Caco-2 (cell line): ENCODE measurements around the gene UBR3. TPM values are rescaled to one million over a fixed set of nuclear protein-coding genes. Genes with fewer than 3 reads are reported as not detected.

Experiments
- BruUV-seq: library from RNA; stranded (reverse); fragments of 400-500 nt; replicated peaks from 2 replicates; lab custom pipeline; 2021; lab: Mats Ljungman, UMichigan
- CTCF ChIA-PET: fragments of 300-600 bp; sonication (Branson Sonifier 250); formaldehyde crosslinking; loops from one replicate; lab custom pipeline; 2022; ENCODE audit warnings: antibody characterized with exemption; lab: Charles Lee
- POLR2A ChIA-PET: fragments of 300-600 bp; sonication (Branson Sonifier 250); formaldehyde crosslinking; loops from one replicate; lab custom pipeline; 2022; ENCODE audit warnings: antibody characterized with exemption; lab: Charles Lee
- DNase-seq, 2 experiments: peaks; one replicate each; pipeline versions ENCODE4 v3.0.0 to v3.0.0-alpha.2; 2020 to 2022
- H3K27me3 ChIP-seq: replicated peaks from 2 replicates; pipeline ENCODE4 v1.6.0; 2011; ENCODE audit warnings: low read length; ENCODE audit not compliant: control insufficient read depth, insufficient read depth
- H3K36me3 ChIP-seq: 2 replicates; pipeline ENCODE4 v1.5.1; 2011; ENCODE audit warnings: low read length; ENCODE audit not compliant: control insufficient read depth, insufficient read depth
- H3K4me1 ChIP-seq: fragments of 250-450 bp; sonication (Bioruptor Pico); 2 replicates; pipeline ENCODE4 v1.5.1; 2020; ENCODE audit warnings: mild to moderate bottlenecking
- H3K4me3 ChIP-seq: 2 replicates; pipeline ENCODE4 v1.5.1; 2011; ENCODE audit warnings: low read depth, mild to moderate bottlenecking, control low read depth, low read length
- H3K9me3 ChIP-seq: fragments of 250-450 bp; sonication (Bioruptor Pico); 2 replicates; pipeline ENCODE4 v1.5.1; 2020; ENCODE audit warnings: mild to moderate bottlenecking, moderate library complexity
- H3K27ac Mint-ChIP-seq: one replicate; pipeline ENCODE4 v1.8.0; 2022; ENCODE audit warnings: mixed read lengths; ENCODE audit not compliant: unreplicated experiment
- H3K27me3 Mint-ChIP-seq: one replicate; pipeline ENCODE4 v1.8.0; 2022; ENCODE audit warnings: mixed read lengths; ENCODE audit not compliant: insufficient read depth, unreplicated experiment
- H3K36me3 Mint-ChIP-seq: one replicate; pipeline ENCODE4 v1.8.0; 2022; ENCODE audit warnings: mild to moderate bottlenecking, mixed read lengths; ENCODE audit not compliant: insufficient read depth, unreplicated experiment
- H3K4me1 Mint-ChIP-seq: one replicate; pipeline ENCODE4 v1.8.0; 2022; ENCODE audit warnings: low read depth, mixed read lengths; ENCODE audit not compliant: unreplicated experiment
- H3K4me3 Mint-ChIP-seq: one replicate; pipeline ENCODE4 v1.8.0; 2022; ENCODE audit warnings: mild to moderate bottlenecking, moderate library complexity, mixed read lengths; ENCODE audit not compliant: unreplicated experiment
- H3K9me3 Mint-ChIP-seq: one replicate; pipeline ENCODE4 v1.8.0; 2022; ENCODE audit warnings: mixed read lengths; ENCODE audit not compliant: unreplicated experiment
- intact Hi-C: fragments of 100-400 bp; cut with micrococcal nuclease; formaldehyde crosslinking; loops from one replicate; pipeline ENCODE4 v1.10.0; 2022; ENCODE audit not compliant: unreplicated experiment
- total RNA-seq: library from RNA; stranded (reverse); gene quantifications from 2 replicates; pipeline ENCODE4 v1.2.3, GENCODE V29; 2022
- TF ChIP-seq, protein P1 (sequence below), 2 experiments: fragments of 200-600 bp in 1 of 2; IDR thresholded peaks; 1 replicate in 1 of 2; 2 replicates in 1 of 2; pipeline versions ENCODE4 v1.5.1 to v1.8.0; 2011 to 2022; ENCODE audit warnings: antibody characterized with exemption in 1 of 2, control low read depth in 1 of 2, inconsistent platforms in 1 of 2, low read depth in 1 of 2, low read length in 1 of 2, mild to moderate bottlenecking in 1 of 2, moderate library complexity in 1 of 2; ENCODE audit not compliant: insufficient read depth in 1 of 2, severe bottlenecking in 1 of 2, unreplicated experiment in 1 of 2

The UBR3 gene
- total RNA-seq, 1 experiment from 2014 or later, result 35.7 TPM

DNA sequence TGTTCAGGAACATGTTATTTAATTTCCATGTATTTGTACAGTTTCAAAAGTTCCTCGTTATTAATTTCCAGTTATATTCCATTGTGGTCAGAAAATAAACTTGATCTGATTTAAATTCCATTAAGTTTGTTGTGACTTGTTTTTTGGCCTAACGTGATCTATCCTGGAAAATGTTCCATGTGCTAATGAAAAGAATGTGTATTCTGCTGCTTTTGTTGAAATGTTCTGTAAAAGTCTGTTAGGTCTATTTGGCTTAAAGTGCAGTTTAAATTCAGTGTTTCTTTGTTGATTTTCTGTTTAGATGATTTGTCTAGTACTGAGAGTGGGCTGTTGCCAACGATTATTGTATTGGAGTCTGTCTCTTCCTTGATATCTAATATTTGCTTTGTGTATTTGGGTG, 148.0 kb downstream of the UBR3 start:
- H3K9me3 Mint-ChIP-seq, result peaks cover 16% of the 10 kb centered on the region
- ChIA-PET CTCF (no interaction called here), POLR2A (no interaction called here)
- H3K4me3 Mint-ChIP-seq, result no peak overlapping the region
- no peak overlapping the region for H3K27ac Mint-ChIP-seq
- no TSS peak for BruUV-seq
- intact Hi-C loops, result no loop called here
- no peaks in the 10 kb centered on the region for H3K4me1 ChIP-seq
- H3K36me3 Mint-ChIP-seq, result peaks cover 12% of the 10 kb centered on the region
- no peaks in the 10 kb centered on the region for H3K4me1 Mint-ChIP-seq
- H3K9me3 ChIP-seq, result no peaks in the 10 kb centered on the region
- TF ChIP-seq, protein P1, sequence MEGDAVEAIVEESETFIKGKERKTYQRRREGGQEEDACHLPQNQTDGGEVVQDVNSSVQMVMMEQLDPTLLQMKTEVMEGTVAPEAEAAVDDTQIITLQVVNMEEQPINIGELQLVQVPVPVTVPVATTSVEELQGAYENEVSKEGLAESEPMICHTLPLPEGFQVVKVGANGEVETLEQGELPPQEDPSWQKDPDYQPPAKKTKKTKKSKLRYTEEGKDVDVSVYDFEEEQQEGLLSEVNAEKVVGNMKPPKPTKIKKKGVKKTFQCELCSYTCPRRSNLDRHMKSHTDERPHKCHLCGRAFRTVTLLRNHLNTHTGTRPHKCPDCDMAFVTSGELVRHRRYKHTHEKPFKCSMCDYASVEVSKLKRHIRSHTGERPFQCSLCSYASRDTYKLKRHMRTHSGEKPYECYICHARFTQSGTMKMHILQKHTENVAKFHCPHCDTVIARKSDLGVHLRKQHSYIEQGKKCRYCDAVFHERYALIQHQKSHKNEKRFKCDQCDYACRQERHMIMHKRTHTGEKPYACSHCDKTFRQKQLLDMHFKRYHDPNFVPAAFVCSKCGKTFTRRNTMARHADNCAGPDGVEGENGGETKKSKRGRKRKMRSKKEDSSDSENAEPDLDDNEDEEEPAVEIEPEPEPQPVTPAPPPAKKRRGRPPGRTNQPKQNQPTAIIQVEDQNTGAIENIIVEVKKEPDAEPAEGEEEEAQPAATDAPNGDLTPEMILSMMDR (IDR thresholded peaks at IDR 0.05; ENCODE audit: insufficient read depth in 1 of 2, low read depth in 1 of 2, low read length in 1 of 2, severe bottlenecking in 1 of 2, unreplicated experiment in 1 of 2), result no peak
- H3K4me3 ChIP-seq, result no peak overlapping the region
- H3K36me3 ChIP-seq, result no peaks in the 10 kb centered on the region
- H3K27me3 Mint-ChIP-seq, result no peaks in the 10 kb centered on the region
- H3K27me3 ChIP-seq, result no peaks in the 10 kb centered on the region
- no peak for DNase-seq

DNA sequence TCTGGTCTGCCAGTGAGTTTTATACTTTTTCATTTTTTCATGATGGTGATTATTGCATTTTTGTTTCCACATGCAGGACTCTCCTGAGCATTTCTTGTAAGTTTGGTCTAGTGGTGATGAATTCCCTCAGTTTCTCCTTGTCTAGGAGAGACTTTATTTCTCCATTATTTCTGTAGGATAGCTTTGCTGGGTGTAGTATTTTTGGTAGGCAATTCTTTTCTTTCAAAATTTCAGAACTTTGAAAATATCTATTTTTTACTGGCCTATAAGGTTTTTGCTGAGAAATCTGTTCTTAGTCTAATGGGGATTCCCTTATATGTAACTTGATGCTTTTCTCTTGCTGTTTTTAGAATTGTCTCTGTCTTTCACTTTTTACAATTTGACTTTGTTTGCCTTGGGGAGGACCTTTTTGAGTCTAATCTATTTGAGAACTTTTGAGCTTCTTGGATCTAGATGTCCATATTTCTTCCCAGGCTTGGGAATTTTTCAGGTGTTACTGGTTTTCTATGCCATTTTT, 149.1 kb downstream of the UBR3 start:
- Mint-ChIP-seq H3K9me3 (peaks cover 16% of the 10 kb centered on the region), H3K36me3 (peaks cover 12% of the 10 kb centered on the region), H3K4me1 (no peaks in the 10 kb centered on the region), H3K27me3 (no peaks in the 10 kb centered on the region), H3K4me3 (no peak overlapping the region), H3K27ac (no peak overlapping the region)
- Histone ChIP-seq H3K27me3 (no peaks in the 10 kb centered on the region), H3K9me3 (no peaks in the 10 kb centered on the region), H3K4me3 (no peak overlapping the region), H3K4me1 (no peaks in the 10 kb centered on the region), H3K36me3 (no peaks in the 10 kb centered on the region)
- no TSS peak for BruUV-seq
- TF ChIP-seq, protein P1 (IDR thresholded peaks at IDR 0.05; ENCODE audit: insufficient read depth in 1 of 2, low read depth in 1 of 2, low read length in 1 of 2, severe bottlenecking in 1 of 2, unreplicated experiment in 1 of 2), result no peak
- no peak for DNase-seq
- ChIA-PET POLR2A (no interaction called here), CTCF (no interaction called here)
- intact Hi-C loops, result no loop called here

DNA sequence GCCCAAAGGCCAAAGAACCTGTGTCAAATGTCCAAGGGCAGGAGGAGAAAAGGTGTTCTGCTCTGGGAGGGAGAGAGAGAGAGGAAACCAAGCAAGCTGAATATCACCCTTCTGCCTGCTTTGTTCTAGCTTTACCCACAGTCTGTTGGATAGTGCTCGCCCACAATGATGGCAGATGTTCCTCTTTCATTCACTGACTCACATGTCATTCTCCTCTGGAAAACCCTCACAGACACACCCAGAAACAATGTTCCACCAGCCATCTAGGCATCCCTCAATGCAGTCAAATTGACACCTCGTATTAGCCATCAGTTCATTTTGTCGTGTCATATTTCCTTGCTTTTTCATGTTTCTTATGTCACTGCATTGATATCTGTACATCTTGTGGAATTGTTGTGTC, 150.3 kb downstream of the UBR3 start:
- POLR2A ChIA-PET, result no interaction called here

More for the DNA sequence above, 150.3 kb downstream of the UBR3 start:
- intact Hi-C loops, result no loop called here
- H3K4me1 ChIP-seq, result no peaks in the 10 kb centered on the region
- Mint-ChIP-seq H3K27ac (no peak overlapping the region), H3K4me3 (no peak overlapping the region), H3K4me1 (no peaks in the 10 kb centered on the region), H3K9me3 (peaks cover 16% of the 10 kb centered on the region), H3K36me3 (peaks cover 6% of the 10 kb centered on the region), H3K27me3 (no peaks in the 10 kb centered on the region)
- H3K36me3 ChIP-seq, result no peaks in the 10 kb centered on the region
- DNase-seq, result no peak
- no peak overlapping the region for H3K4me3 ChIP-seq
- H3K9me3 ChIP-seq, result no peaks in the 10 kb centered on the region
- H3K27me3 ChIP-seq, result no peaks in the 10 kb centered on the region
- TF ChIP-seq, protein P1 (IDR thresholded peaks at IDR 0.05; ENCODE audit: insufficient read depth in 1 of 2, low read depth in 1 of 2, low read length in 1 of 2, severe bottlenecking in 1 of 2, unreplicated experiment in 1 of 2), result no peak
- BruUV-seq, result no TSS peak
- CTCF ChIA-PET, result no interaction called here
